Activated CD4-positive, alpha-beta T cell treated with anti-CD3 and anti-CD28 coated beads, Interleukin-2, Interleukin-6, amounts not matched to agents 100 ng/mL and 50 ng/mL, durations not matched to agents 16 hours and 8 hours (primary cell): ENCODE data around the gene MTA3.
"Not testable (repeated sequence)": the region's sequence is repeated elsewhere in the genome, so short reads cannot be mapped to it uniquely, and the experiment has no call there.

Experiments used
- DNase-seq: peaks from one replicate; pipeline ENCODE4 v3.0.0-alpha.2; 2020

Gene MTA3

GRCh38 chr2:42568401-42569115 lies at the start of gene MTA3:
Gene MTA3 (plus strand): TSS chr2:42568632. CDS start chr2:42568746, 114 bp downstream.
- DNase-seq, result peak; percentile 65

- DNase-seq, result no peak
These were observed 48.8 kb upstream of the MTA3 start for GRCh38 chr2:42519624-42520023.

- DNase-seq, result no peak
These were observed 46.4 kb upstream of the MTA3 start for GRCh38 chr2:42522035-42522434.

- no peak for DNase-seq
These were observed 45.1 kb upstream of the MTA3 start for GRCh38 chr2:42523341-42523740.

- no peak for DNase-seq
These were observed 36.0 kb upstream of the MTA3 start for GRCh38 chr2:42532397-42532796.

GRCh38 chr2:42537493-42537892 lies 30.9 kb upstream of the MTA3 start:
- DNase-seq, result no peak

- DNase-seq, result no peak
These were observed 25.6 kb upstream of the MTA3 start for GRCh38 chr2:42542871-42543270.

- no peak for DNase-seq
These were observed 23.3 kb upstream of the MTA3 start for GRCh38 chr2:42545023-42545721.

GRCh38 chr2:42545841-42546390 lies 22.5 kb upstream of the MTA3 start:
- DNase-seq, result no peak

- no peak for DNase-seq
These were observed 21.4 kb upstream of the MTA3 start for GRCh38 chr2:42547014-42547413.

GRCh38 chr2:42547446-42548295 lies 20.8 kb upstream of the MTA3 start:
- no peak for DNase-seq

GRCh38 chr2:42550870-42551269 lies 17.6 kb upstream of the MTA3 start:
- no peak for DNase-seq

- DNase-seq, result no peak
These were observed 14.0 kb upstream of the MTA3 start for GRCh38 chr2:42554392-42554791.

- DNase-seq, result no peak
These were observed 12.0 kb upstream of the MTA3 start for GRCh38 chr2:42556315-42556890.

GRCh38 chr2:42557306-42557705 lies 11.1 kb upstream of the MTA3 start:
- no peak for DNase-seq

GRCh38 chr2:42558827-42559226 lies 9.6 kb upstream of the MTA3 start:
- DNase-seq, result no peak

GRCh38 chr2:42560133-42560532 lies 8.3 kb upstream of the MTA3 start:
- not testable (repeated sequence) for DNase-seq

GRCh38 chr2:42560899-42561298 lies 7.5 kb upstream of the MTA3 start:
- no peak for DNase-seq

GRCh38 chr2:42562474-42563144 lies 5.8 kb upstream of the MTA3 start:
- no peak for DNase-seq

- DNase-seq, result no peak
These were observed 2.4 kb upstream of the MTA3 start for GRCh38 chr2:42566025-42566424.

GRCh38 chr2:42566837-42567321 lies 1.6 kb upstream of the MTA3 start:
- DNase-seq, result no peak

- DNase-seq, result no peak
These were observed 1.1 kb upstream of the MTA3 start for GRCh38 chr2:42567364-42567763.
